HFF-Myc (cell line): ENCODE data around the gene FCGBP.

Experiments
- DNase-seq: peaks from one replicate; pipeline ENCODE4 v3.0.0-alpha.2; 2011; ENCODE audit warnings: low read depth; ENCODE audit errors: extremely low read depth
- H3K4me3 ChIP-seq: replicated peaks from 2 replicates; pipeline ENCODE4 v1.5.1; 2011; ENCODE audit warnings: low read depth, mild to moderate bottlenecking, control low read depth, low read length
- CTCF ChIP-seq: IDR thresholded peaks from 2 replicates; pipeline ENCODE4 v1.5.1; 2012; ENCODE audit warnings: mild to moderate bottlenecking, low read depth, low read length, control low read depth; ENCODE audit errors: missing control alignments

Gene FCGBP

GRCh38 chr19:39953915-39954314 lies 19.5 kb upstream of the FCGBP start:
- H3K4me3 ChIP-seq, result no peak overlapping the region

GRCh38 chr19:39951686-39952085 lies 17.3 kb upstream of the FCGBP start:
- no peak overlapping the region for H3K4me3 ChIP-seq
- DNase-seq, result no peak
- no peak for TF ChIP-seq CTCF

More at GRCh38 chr19:39953915-39954314, 19.5 kb upstream of the FCGBP start:
- TF ChIP-seq CTCF, result no peak
- no peak for DNase-seq

- no peak overlapping the region for H3K4me3 ChIP-seq
- no peak for TF ChIP-seq CTCF
- no peak for DNase-seq
Observed at GRCh38 chr19:39951065-39951650, 16.7 kb upstream of the FCGBP start.

GRCh38 chr19:39949026-39949747 lies 14.8 kb upstream of the FCGBP start:
- H3K4me3 ChIP-seq, result no peak overlapping the region
- DNase-seq, result no peak
- TF ChIP-seq CTCF, result no peak

GRCh38 chr19:39946532-39946931 lies 12.1 kb upstream of the FCGBP start:
- TF ChIP-seq CTCF, result no peak

GRCh38 chr19:39943586-39943985 lies 9.2 kb upstream of the FCGBP start:
- no peak for DNase-seq
- H3K4me3 ChIP-seq, result no peak overlapping the region
- no peak for TF ChIP-seq CTCF

More at GRCh38 chr19:39946532-39946931, 12.1 kb upstream of the FCGBP start:
- H3K4me3 ChIP-seq, result no peak overlapping the region
- DNase-seq, result no peak
